Measurements from ENCODE around the gene PCDH9.

- TF ChIP-seq CTCF (IDR thresholded peaks at IDR 0.05) = no peak
- TF ChIP-seq EP300 (IDR thresholded peaks at IDR 0.05) = no peak
- no peak for TF ChIP-seq POLR2A (IDR thresholded peaks at IDR 0.05)
These were observed 29.1 kb upstream of the PCDH9 start for GRCh38 chr13:67259208-67259607.

Measured in suprapubic skin (tissue), 3 donors.